Osteoblast (primary cell): ENCODE measurements around the gene COBLL1. TPM values are rescaled to one million over a fixed set of nuclear protein-coding genes. Genes with fewer than 3 reads are reported as not detected.
A peak's percentile ranks its signal among the peaks of the same experiment; 100 is the strongest.

Experiments
- DNase-seq: peaks from one replicate; pipeline ENCODE4 v3.0.0; 2011; ENCODE audit warnings: low spot score, mixed read lengths; ENCODE audit not compliant: insufficient read length; ENCODE audit errors: missing footprints
- H2AFZ ChIP-seq: 2 replicates; pipeline ENCODE4 v1.6.0; 2011; ENCODE audit warnings: mild to moderate bottlenecking, low read length
- H3K27ac ChIP-seq: 2 replicates; pipeline ENCODE4 v1.5.1; 2011; ENCODE audit warnings: mild to moderate bottlenecking, low read depth, low read length, moderate library complexity
- H3K27me3 ChIP-seq: 2 replicates; pipeline ENCODE4 v1.6.0; 2012; ENCODE audit warnings: mild to moderate bottlenecking, control low read depth, inconsistent platforms, low read length, moderate library complexity; ENCODE audit not compliant: insufficient read depth
- H3K36me3 ChIP-seq: 2 replicates; pipeline ENCODE4 v1.5.1; 2011; ENCODE audit warnings: mild to moderate bottlenecking, low read length, control low read depth, moderate library complexity; ENCODE audit not compliant: insufficient read depth
- H3K4me1 ChIP-seq: 2 replicates; pipeline ENCODE4 v1.5.1; 2011; ENCODE audit warnings: mild to moderate bottlenecking, low read length, control low read depth, moderate library complexity; ENCODE audit not compliant: insufficient read depth
- H3K4me2 ChIP-seq: 2 replicates; pipeline ENCODE4 v1.6.0; 2011; ENCODE audit warnings: mild to moderate bottlenecking, low read length; ENCODE audit not compliant: insufficient read depth
- H3K4me3 ChIP-seq: fragments of 200-600 bp; sonication (generic); 3 replicates; pipeline ENCODE4 v1.5.1; 2012; ENCODE audit warnings: mild to moderate bottlenecking, low read length, inconsistent platforms; ENCODE audit not compliant: insufficient read depth
- H3K79me2 ChIP-seq: 2 replicates; pipeline ENCODE4 v1.6.0; 2012; ENCODE audit warnings: mild to moderate bottlenecking, low read length, control low read depth, inconsistent platforms; ENCODE audit not compliant: insufficient read depth
- H3K9me3 ChIP-seq: 2 replicates; pipeline ENCODE4 v1.5.1; 2011; ENCODE audit warnings: low read depth, low read length, control low read depth
- H4K20me1 ChIP-seq: 2 replicates; pipeline ENCODE4 v1.6.0; 2012; ENCODE audit warnings: mild to moderate bottlenecking, low read length, control low read depth; ENCODE audit not compliant: insufficient read depth
- CTCF ChIP-seq: IDR thresholded peaks from 2 replicates; pipeline ENCODE4 v1.5.1; 2011; ENCODE audit warnings: mild to moderate bottlenecking, low read depth, low read length, moderate library complexity; ENCODE audit errors: extremely low read depth
- total RNA-seq: library from RNA; depleted of rRNA; stranded (reverse); fragments of >200 nt; gene quantifications from 2 replicates; pipeline ENCODE4 v1.2.3, GENCODE V29; 2012

COBLL1 gene
- total RNA-seq, 1 donor, result 10.9 TPM

GRCh38 chr2:164835302-164835701 lies 6.3 kb downstream of the COBLL1 start:
- Histone ChIP-seq H3K27ac (no peak overlapping the region), H3K36me3 (no peaks in the 10 kb centered on the region), H3K27me3 (no peaks in the 10 kb centered on the region), H3K9me3 (no peaks in the 10 kb centered on the region), H4K20me1 (no peaks in the 10 kb centered on the region), H3K4me1 (peaks cover 6% of the 10 kb centered on the region), H3K4me3 (no peak overlapping the region), H2AFZ (no peak overlapping the region), H3K4me2 (no peak overlapping the region), H3K79me2 (peaks cover 5% of the 10 kb centered on the region)
- no peak for DNase-seq
- TF ChIP-seq CTCF, result no peak

- TF ChIP-seq CTCF, result no peak
- DNase-seq, result no peak
- H4K20me1 ChIP-seq, result no peaks in the 10 kb centered on the region
- no peaks in the 10 kb centered on the region for H3K27me3 ChIP-seq
- no peak overlapping the region for H3K4me2 ChIP-seq
- no peaks in the 10 kb centered on the region for H3K9me3 ChIP-seq
- no peak overlapping the region for H3K4me3 ChIP-seq
- no peak overlapping the region for H3K27ac ChIP-seq
- no peaks in the 10 kb centered on the region for H3K4me1 ChIP-seq
- no peaks in the 10 kb centered on the region for H3K79me2 ChIP-seq
- no peak overlapping the region for H2AFZ ChIP-seq
- H3K36me3 ChIP-seq, result no peaks in the 10 kb centered on the region
Observed at GRCh38 chr2:164831887-164832286, 9.7 kb downstream of the COBLL1 start.

DNA sequence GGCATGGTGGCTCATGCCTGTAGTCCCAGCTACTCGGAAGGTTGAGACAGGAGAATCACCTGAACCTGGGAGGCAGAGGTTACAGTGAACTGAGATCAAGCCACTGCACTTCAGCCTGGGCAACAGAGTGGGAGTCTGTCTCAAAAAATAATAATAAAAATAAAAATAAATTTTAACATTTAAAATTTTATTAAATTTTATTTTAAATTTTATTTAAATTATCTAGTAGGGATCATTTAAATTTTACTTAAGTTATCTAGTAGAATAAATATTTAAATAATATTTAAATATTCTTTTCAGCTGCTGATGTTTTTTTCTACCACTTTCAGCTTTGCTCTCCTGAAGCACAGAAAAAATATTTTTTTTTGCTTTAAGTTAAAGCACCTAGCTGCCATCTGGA lies 10.4 kb downstream of the COBLL1 start:
- Histone ChIP-seq H3K27ac (no peak overlapping the region), H3K9me3 (no peaks in the 10 kb centered on the region), H4K20me1 (no peaks in the 10 kb centered on the region), H3K79me2 (no peaks in the 10 kb centered on the region), H3K4me3 (no peak overlapping the region), H3K4me2 (no peak overlapping the region), H3K27me3 (no peaks in the 10 kb centered on the region), H2AFZ (no peak overlapping the region), H3K36me3 (no peaks in the 10 kb centered on the region), H3K4me1 (no peaks in the 10 kb centered on the region)
- no peak for TF ChIP-seq CTCF
- no peak for DNase-seq

DNA sequence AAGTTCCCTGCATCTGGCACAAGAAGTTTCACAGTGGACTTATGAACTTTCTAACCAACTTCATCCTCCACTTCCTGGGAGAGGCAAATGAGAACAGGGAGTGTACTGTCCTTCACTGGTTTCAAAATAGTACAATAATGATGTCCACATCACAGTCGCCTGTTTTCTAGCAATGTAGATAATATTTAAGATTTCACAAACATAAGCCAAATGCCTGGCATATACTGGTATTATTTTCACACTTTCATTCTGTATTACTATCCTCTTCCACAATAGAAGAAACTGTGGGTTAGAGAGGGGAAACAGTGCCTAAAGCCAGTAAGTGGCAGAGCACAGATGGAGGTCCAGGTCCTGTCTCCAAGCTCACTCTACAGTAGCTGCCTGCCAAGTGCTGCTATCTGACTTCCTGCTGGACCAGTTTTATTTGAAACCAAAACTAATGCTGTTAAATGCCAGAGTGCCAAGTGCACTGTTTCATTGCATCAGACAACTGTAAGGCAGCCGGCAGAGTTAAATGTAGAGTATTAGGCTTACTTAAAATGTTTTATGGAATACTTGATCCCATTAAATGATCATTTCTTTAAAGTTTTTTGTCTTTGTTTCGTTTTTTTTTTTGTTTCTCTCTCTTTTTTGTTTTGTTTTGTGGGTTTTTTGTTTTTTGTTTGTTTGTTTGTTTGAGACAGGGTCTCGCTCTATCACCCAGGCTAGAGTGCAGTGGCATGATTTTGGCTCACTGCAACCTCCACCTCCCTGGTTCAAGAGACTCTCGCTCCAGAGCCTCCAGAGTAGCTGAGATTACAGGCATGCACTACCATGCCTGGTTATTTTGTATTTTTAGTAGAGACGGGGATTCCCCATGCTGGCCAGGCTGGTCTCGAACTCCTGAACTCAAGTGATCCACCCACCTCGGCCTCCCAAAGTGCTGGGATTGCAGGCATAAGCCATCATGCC lies 15.1 kb downstream of the COBLL1 start:
- peak overlapping the region; percentile 42 for H2AFZ ChIP-seq

More for the DNA sequence above, 15.1 kb downstream of the COBLL1 start:
- no peaks in the 10 kb centered on the region for H3K27me3 ChIP-seq
- no peak for TF ChIP-seq CTCF
- no peaks in the 10 kb centered on the region for H4K20me1 ChIP-seq
- H3K79me2 ChIP-seq, result no peaks in the 10 kb centered on the region
- H3K4me1 ChIP-seq, result peaks cover 2% of the 10 kb centered on the region
- H3K4me3 ChIP-seq, result no peak overlapping the region
- H3K27ac ChIP-seq, result no peak overlapping the region
- H3K4me2 ChIP-seq, result peak overlapping the region; percentile 36
- H3K36me3 ChIP-seq, result no peaks in the 10 kb centered on the region
- H3K9me3 ChIP-seq, result no peaks in the 10 kb centered on the region
- DNase-seq, result peak; percentile 26
